Activated CD8-positive, alpha-beta T cell treated with anti-CD3 and anti-CD28 coated beads for 36 hours (primary cell): ENCODE data around the gene ATRAID. TPM values are rescaled to one million over a fixed set of nuclear protein-coding genes. Genes with fewer than 3 reads are reported as not detected.

Source experiments
- ATAC-seq: fragments of 200-7000 bp; cut with Tn5 transposase; one replicate; pipeline ENCODE4 v1.10.0; 2021; ENCODE audit warnings: mild to moderate bottlenecking, moderate library complexity
- CTCF ChIA-PET: fragments of 350-600 bp; sonication (Branson Sonifier 250); formaldehyde crosslinking; loops from one replicate; lab custom pipeline; 2021; ENCODE audit warnings: antibody characterized with exemption; lab: Charles Lee
- POLR2A ChIA-PET: fragments of 350-600 bp; sonication (Branson Sonifier 250); formaldehyde crosslinking; loops from one replicate; lab custom pipeline; 2021; ENCODE audit warnings: antibody characterized with exemption; lab: Charles Lee
- DNase-seq: peaks from one replicate; pipeline ENCODE4 v3.0.0-alpha.2; 2020
- H3K27ac Mint-ChIP-seq: one replicate; pipeline ENCODE4 v1.8.0; 2021; ENCODE audit warnings: mild to moderate bottlenecking, mixed read lengths
- H3K27me3 Mint-ChIP-seq: one replicate; pipeline ENCODE4 v1.8.0; 2021; ENCODE audit warnings: mixed read lengths
- H3K36me3 Mint-ChIP-seq: one replicate; pipeline ENCODE4 v1.8.0; 2021; ENCODE audit warnings: low read depth, mixed read lengths
- H3K4me1 Mint-ChIP-seq: one replicate; pipeline ENCODE4 v1.8.0; 2021; ENCODE audit warnings: low read depth, mixed read lengths
- H3K4me3 Mint-ChIP-seq: one replicate; pipeline ENCODE4 v1.8.0; 2021; ENCODE audit warnings: mild to moderate bottlenecking, moderate library complexity, mixed read lengths
- H3K9me3 Mint-ChIP-seq: one replicate; pipeline ENCODE4 v1.8.0; 2021; ENCODE audit warnings: mixed read lengths
- CTCF ChIP-seq: fragments of 200-600 bp; IDR thresholded peaks from one replicate; pipeline ENCODE4 v1.8.0; 2022; ENCODE audit warnings: antibody characterized with exemption, mild to moderate bottlenecking
- intact Hi-C: fragments of 100-400 bp; cut with micrococcal nuclease; formaldehyde crosslinking; loops from one replicate; pipeline ENCODE4 v1.10.0; 2022
- total RNA-seq, 2 experiments: library from RNA; stranded (reverse); gene quantifications; one replicate each; pipeline ENCODE4 v1.2.3, GENCODE V29; 2021

Gene ATRAID
- total RNA-seq: 10 to 100 TPM; 62.6 to 65.2 TPM

- CTCF ChIA-PET: interaction anchor here (1.0 to 1.2 kb wide), 4 partner anchors 69 to 114 kb away, joined by 3 to 5 read pairs (median 4); partner anchors contain the start of gene ABHD1
- peak within 1 kb of the TSS; percentile 91 for H3K4me3 Mint-ChIP-seq
- no peak for TF ChIP-seq CTCF
- H3K27ac Mint-ChIP-seq: peak within 1 kb of the TSS; percentile 99
- H3K9me3 Mint-ChIP-seq: no peaks in the 10 kb centered on the region
- POLR2A ChIA-PET: interaction anchor here (1.0 to 1.7 kb wide), 8 partner anchors 21 to 140 kb away, joined by 3 to 5 read pairs (median 3); partner anchors contain the start of gene OST4
- H3K27me3 Mint-ChIP-seq: no peaks in the 10 kb centered on the region
- peaks cover 39% of the 10 kb centered on the region for H3K36me3 Mint-ChIP-seq
- intact Hi-C loops: loop anchor here (10.0 kb wide), 1 partner anchor 117 kb away; no protein-coding TSS in a partner anchor
- ATAC-seq (peak; percentile 92), DNase-seq (peak; percentile 90)
- peaks cover 41% of the 10 kb centered on the region for H3K4me1 Mint-ChIP-seq
Measured at GRCh38 chr2:27211943-27212625, at the start of gene ATRAID, which contains the start of gene SLC5A6. Gene ATRAID (plus strand): TSS chr2:27212041. CDS start chr2:27212369, 328 bp downstream. Gene SLC5A6 (minus strand): TSS chr2:27212268. CDS start chr2:27207650, 4,618 bp downstream.

GRCh38 chr2:27162151-27163121 is 49.4 kb upstream of the ATRAID start:
- DNase-seq (no peak), ATAC-seq (no peak)
- POLR2A ChIA-PET: interaction anchor here (0.7 kb wide), 1 partner anchor 349 kb away, joined by 3 read pairs; no protein-coding TSS in a partner anchor
- no peaks in the 10 kb centered on the region for H3K9me3 Mint-ChIP-seq
- H3K4me3 Mint-ChIP-seq: no peak overlapping the region
- no peaks in the 10 kb centered on the region for H3K27me3 Mint-ChIP-seq
- intact Hi-C loops: no loop called here
- peaks cover 4% of the 10 kb centered on the region for H3K4me1 Mint-ChIP-seq
- TF ChIP-seq CTCF: no peak
- CTCF ChIA-PET: no interaction called here
- H3K27ac Mint-ChIP-seq: no peak overlapping the region
- no peaks in the 10 kb centered on the region for H3K36me3 Mint-ChIP-seq

- ATAC-seq (no peak), DNase-seq (no peak)
- H3K36me3 Mint-ChIP-seq: no peaks in the 10 kb centered on the region
- H3K4me1 Mint-ChIP-seq: peaks cover 4% of the 10 kb centered on the region
- no peak overlapping the region for H3K4me3 Mint-ChIP-seq
- no peak overlapping the region for H3K27ac Mint-ChIP-seq
- intact Hi-C loops: no loop called here
- H3K27me3 Mint-ChIP-seq: peaks cover 1% of the 10 kb centered on the region
- TF ChIP-seq CTCF: no peak
- POLR2A ChIA-PET: no interaction called here
- CTCF ChIA-PET: interaction anchor here (1.4 to 1.9 kb wide), 3 partner anchors 11 to 115 kb away, joined by 4 to 7 read pairs (median 5); no protein-coding TSS in a partner anchor
- H3K9me3 Mint-ChIP-seq: no peaks in the 10 kb centered on the region
Measured at GRCh38 chr2:27164960-27165763, 46.7 kb upstream of the ATRAID start.

GRCh38 chr2:27170581-27171337 is 41.1 kb upstream of the ATRAID start:
- no peaks in the 10 kb centered on the region for H3K36me3 Mint-ChIP-seq
- DNase-seq: no peak
- no peak overlapping the region for H3K4me3 Mint-ChIP-seq
- ATAC-seq: no peak
- ChIA-PET CTCF (interaction anchor here (1.0 to 2.4 kb wide), 31 partner anchors 8 to 239 kb away, joined by 3 to 27 read pairs (median 4); partner anchors contain the start of gene ABHD1), POLR2A (no interaction called here)
- no peaks in the 10 kb centered on the region for H3K9me3 Mint-ChIP-seq
- H3K4me1 Mint-ChIP-seq: peaks cover 6% of the 10 kb centered on the region
- peaks cover 9% of the 10 kb centered on the region for H3K27me3 Mint-ChIP-seq
- intact Hi-C loops: no loop called here
- TF ChIP-seq CTCF: no peak
- H3K27ac Mint-ChIP-seq: no peak overlapping the region
